ENCODE results near the gene SOD1. TPM values are rescaled to one million over a fixed set of nuclear protein-coding genes. Genes with fewer than 3 reads are reported as not detected.
"Not testable (repeated sequence)": the region's sequence is repeated elsewhere in the genome, so short reads cannot be mapped to it uniquely, and the experiment has no call there.

SOD1 gene
- total RNA-seq (2014; rRNA removed; shearing (Covaris generic)), result 256 and 271 TPM in 2 replicates

DNA sequence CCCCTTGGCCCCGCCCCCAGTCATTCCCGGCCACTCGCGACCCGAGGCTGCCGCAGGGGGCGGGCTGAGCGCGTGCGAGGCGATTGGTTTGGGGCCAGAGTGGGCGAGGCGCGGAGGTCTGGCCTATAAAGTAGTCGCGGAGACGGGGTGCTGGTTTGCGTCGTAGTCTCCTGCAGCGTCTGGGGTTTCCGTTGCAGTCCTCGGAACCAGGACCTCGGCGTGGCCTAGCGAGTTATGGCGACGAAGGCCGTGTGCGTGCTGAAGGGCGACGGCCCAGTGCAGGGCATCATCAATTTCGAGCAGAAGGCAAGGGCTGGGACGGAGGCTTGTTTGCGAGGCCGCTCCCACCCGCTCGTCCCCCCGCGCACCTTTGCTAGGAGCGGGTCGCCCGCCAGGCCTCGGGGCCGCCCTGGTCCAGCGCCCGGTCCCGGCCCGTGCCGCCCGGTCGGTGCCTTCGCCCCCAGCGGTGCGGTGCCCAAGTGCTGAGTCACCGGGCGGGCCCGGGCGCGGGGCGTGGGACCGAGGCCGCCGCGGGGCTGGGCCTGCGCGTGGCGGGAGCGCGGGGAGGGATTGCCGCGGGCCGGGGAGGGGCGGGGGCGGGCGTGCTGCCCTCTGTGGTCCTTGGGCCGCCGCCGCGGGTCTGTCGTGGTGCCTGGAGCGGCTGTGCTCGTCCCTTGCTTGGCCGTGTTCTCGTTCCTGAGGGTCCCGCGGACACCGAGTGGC lies at the start of gene SOD1:
TSS of gene SOD1 (plus strand) at position 158 of the 723 bp plus-strand sequence. CDS start at position 235, 77 bp downstream.
- H3K27ac ChIP-seq, result peak within 1 kb of the TSS; percentile 67
- H3K4me3 ChIP-seq, result peak within 1 kb of the TSS; percentile 95
- no peaks in the 10 kb centered on the region for H3K27me3 ChIP-seq
- peaks cover 19% of the 10 kb centered on the region for H3K36me3 ChIP-seq
- H3K9me3 ChIP-seq (replicated peaks), result no peaks in the 10 kb centered on the region
- H3K4me1 ChIP-seq, result peaks cover 4% of the 10 kb centered on the region; the same call in 1 of the 2 replicates
- DNase-seq, result peak; percentile 94 to 95

DNA sequence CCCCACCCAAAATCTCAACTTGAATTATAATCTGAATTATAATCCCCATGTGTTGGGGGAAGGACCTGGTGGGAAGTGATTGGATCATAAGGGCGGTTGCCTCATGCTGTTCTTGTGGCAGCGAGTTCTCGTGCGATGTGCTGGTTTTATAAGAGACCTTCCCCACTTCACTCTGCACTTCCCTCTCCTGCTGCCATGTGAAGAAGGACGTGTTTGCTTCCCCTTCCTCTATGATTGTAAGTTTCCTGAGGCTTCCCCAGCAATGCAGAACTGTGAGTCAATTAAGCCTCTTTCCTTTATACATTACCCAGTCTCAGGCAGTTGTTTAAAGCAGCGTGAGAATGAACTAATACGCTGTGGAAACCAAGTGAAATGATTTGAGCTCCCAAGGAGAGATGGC lies 48.0 kb upstream of the SOD1 start:
- Histone ChIP-seq H3K9me3 (replicated peaks) (no peaks in the 10 kb centered on the region), H3K27me3 (no peaks in the 10 kb centered on the region), H3K4me1 (no peaks in the 10 kb centered on the region), H3K4me3 (no peak overlapping the region), H3K36me3 (no peaks in the 10 kb centered on the region), H3K27ac (no peak overlapping the region)
- DNase-seq, result no peak

DNA sequence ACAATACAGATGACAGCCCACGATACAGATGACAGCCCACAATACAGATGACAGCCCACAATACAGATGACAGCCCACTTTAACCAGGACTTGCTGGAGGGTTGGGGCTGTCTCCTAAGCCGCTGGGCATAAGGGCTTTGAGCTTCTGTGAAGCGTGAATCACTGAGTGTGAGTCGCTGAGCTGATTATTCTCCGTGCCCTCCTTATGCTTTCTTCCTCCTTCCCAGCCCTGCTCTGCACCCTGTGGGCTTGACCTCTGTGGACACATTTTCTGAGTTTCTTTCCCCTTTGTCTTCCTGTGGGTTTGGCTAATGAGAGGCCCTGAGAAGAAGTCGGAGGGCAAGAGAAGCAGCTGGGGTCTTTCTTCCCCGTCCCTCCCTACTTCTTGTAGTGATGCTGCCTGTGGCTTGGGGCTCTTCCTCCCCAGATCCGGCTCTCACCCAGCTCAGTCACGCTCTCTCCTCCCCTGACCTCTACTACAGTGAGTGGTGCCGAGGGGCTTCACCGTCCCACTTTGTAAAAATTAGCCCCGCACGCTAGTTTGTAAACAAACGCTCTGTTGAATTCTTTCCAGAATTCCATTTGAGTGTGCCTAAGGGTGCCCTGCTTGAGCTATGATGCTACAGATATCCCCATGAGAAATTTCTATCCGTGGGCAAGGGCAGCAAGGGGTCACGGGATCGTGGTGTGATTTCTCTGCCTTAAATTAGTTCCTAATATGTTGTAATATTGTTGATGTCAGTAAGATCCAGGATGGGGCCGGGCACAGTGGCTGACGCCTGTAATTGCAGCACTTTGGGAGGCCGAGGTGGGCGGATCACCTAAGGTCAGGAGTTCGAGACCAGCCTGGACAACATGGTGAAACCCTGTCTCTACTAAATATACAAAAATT lies 46.4 kb upstream of the SOD1 start:
- DNase-seq, result no peak
- Histone ChIP-seq H3K27ac (no peak overlapping the region), H3K27me3 (no peaks in the 10 kb centered on the region; the same call in 1 of the 2 replicates), H3K36me3 (no peaks in the 10 kb centered on the region), H3K9me3 (replicated peaks) (no peaks in the 10 kb centered on the region), H3K4me3 (no peak overlapping the region), H3K4me1 (no peaks in the 10 kb centered on the region)

DNA sequence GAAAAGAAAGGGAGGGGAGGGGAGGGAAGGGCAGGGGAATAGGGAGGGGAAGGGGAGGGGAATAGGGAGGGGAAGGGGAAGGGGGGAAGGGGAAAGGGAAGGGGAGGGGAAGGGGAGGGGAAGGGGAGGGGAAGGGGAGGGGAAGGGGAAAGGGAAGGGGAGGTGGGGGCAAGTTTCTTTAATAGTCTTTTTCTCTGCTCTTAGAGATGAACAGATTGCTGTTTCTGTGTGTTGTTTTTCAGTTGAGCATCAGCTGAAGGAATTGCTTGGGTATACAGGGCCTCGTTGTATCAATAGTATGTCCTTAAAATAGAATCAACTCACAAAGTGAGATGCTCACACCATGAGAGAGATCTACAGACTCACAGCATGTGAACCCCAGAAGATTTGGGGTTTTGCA lies 44.8 kb upstream of the SOD1 start:
- no peaks in the 10 kb centered on the region; the same call in 1 of the 2 replicates for H3K27me3 ChIP-seq

DNA sequence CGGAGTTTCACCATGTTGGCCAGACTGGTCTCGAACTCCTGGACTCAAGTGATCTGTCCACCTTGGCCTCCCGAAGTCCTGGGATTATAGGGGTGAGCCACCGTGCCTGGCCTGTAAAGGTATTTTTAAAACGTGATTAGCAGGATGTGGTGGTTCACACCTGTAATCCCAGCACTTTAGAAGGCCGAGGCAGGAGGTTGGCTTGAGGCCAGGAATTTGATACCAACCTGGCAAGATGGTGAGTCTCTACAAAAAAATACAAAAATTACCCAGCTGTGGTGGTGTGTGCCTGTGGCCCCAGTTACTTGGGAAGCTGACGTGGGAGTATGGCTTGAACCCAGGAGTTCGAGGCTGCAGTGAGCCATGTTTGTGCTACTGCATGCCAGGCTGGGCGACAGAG lies 43.3 kb upstream of the SOD1 start:
- no peak for DNase-seq
- Histone ChIP-seq H3K4me1 (no peaks in the 10 kb centered on the region), H3K9me3 (replicated peaks) (no peaks in the 10 kb centered on the region), H3K36me3 (no peaks in the 10 kb centered on the region), H3K4me3 (no peak overlapping the region), H3K27ac (no peak overlapping the region), H3K27me3 (no peaks in the 10 kb centered on the region; the same call in 1 of the 2 replicates)

More for the DNA sequence above, 44.8 kb upstream of the SOD1 start:
- no peak overlapping the region for H3K27ac ChIP-seq
- no peak for DNase-seq
- no peak overlapping the region for H3K4me3 ChIP-seq
- H3K9me3 ChIP-seq (replicated peaks), result no peaks in the 10 kb centered on the region
- H3K36me3 ChIP-seq, result no peaks in the 10 kb centered on the region
- H3K4me1 ChIP-seq, result no peaks in the 10 kb centered on the region

DNA sequence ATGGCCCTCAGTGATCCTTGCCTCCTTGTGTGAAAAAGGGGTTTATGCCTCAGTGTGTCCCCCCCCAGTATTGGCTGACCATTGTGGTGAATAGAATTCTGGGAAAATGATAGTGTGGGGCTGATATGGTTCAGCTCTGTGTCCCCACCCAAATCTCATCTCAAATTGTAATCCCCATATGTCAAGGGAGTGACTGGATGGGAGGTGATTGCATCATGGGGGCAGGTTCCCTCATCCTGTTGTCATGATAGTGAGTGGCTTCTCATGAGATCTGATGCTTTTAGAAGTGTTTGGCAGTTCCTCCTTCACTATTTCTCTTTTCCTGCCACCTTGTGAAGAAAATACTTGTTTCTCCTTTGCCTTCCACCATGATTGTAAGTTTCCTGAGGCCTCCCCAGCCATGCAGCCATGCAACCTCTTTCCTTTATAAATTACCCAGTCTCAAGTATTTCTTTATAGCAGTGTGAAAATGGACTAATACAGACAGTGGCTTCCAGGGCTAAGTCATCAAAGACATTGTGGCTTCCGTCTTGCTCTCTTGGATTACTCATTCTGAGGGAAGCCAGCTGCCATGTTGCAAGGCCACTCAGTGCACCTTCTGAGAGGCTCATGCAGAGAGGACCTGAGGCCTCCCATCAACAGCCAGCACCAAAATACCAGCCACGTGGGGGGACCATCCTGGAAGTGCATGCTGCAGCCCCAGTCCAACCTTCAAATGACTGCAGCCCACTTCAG lies 40.6 kb upstream of the SOD1 start:
- Histone ChIP-seq H3K27me3 (no peaks in the 10 kb centered on the region; the same call in 1 of the 2 replicates), H3K4me3 (no peak overlapping the region), H3K27ac (no peak overlapping the region), H3K36me3 (no peaks in the 10 kb centered on the region), H3K4me1 (no peaks in the 10 kb centered on the region), H3K9me3 (replicated peaks) (no peaks in the 10 kb centered on the region)
- no peak for DNase-seq

DNA sequence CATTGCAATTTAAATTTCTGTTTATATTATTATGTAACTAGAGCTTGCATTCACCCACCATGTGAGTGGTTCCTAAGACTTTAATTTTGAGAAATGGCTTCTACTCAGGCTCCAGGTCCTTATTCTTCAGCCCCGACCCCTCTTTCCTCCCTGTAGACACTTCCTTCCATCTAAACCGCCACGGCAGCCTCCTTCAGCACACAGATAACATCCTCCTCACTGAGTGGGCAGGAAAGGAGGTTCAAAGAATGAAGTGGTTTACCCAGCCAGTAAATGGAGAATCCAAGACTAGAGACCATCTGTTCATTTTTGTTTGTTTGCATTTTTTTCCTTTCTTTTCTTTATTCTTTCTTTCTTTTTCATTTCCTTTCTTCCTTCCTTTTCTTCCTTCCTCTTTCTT lies 37.1 kb upstream of the SOD1 start:
- Histone ChIP-seq H3K27me3 (no peaks in the 10 kb centered on the region; the same call in 1 of the 2 replicates), H3K4me1 (no peaks in the 10 kb centered on the region), H3K27ac (no peak overlapping the region), H3K9me3 (replicated peaks) (no peaks in the 10 kb centered on the region), H3K4me3 (no peak overlapping the region), H3K36me3 (no peaks in the 10 kb centered on the region)
- DNase-seq, result no peak

DNA sequence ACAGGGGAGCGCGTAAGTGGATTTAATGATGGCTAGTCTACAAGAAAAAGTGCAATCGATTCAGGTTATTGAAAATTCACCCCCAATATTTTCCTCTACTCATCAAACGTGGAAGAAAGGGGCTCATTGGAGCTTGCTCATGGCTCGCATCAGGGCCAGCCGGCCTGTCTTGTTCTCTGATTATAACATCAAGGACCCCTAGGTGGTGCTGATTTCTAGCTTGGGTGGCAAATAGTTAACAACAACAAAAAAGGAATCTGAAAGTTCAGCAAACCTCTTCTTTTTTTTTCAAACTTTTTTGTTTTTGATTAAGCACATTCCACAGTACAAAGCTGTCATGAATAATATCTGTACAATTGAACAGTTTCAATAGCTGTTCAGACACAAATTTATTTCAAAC lies 35.8 kb upstream of the SOD1 start:
- no peak overlapping the region for H3K27ac ChIP-seq
- H3K4me1 ChIP-seq, result no peaks in the 10 kb centered on the region
- no peaks in the 10 kb centered on the region for H3K27me3 ChIP-seq
- no peak overlapping the region for H3K4me3 ChIP-seq
- no peaks in the 10 kb centered on the region for H3K36me3 ChIP-seq
- no peaks in the 10 kb centered on the region for H3K9me3 ChIP-seq (replicated peaks)
- no peak for DNase-seq

DNA sequence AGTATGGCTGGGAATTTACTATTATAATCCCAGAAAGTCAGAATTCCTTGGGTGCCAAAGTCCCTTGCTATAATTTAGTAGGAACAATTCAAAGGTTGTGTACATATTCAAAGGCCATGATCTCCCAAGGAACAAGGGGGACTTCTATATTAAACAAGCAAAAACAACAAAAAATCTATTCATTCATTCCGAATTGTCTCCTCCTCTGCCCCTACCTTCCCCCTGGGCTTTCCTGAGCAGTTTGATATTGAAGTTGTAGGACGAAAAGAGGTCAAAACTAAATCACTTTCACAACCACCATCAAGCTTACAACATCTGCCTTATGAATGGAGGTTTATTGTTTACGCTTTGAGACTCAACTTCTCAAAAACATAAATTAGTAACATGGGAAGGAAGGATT lies 35.3 kb upstream of the SOD1 start:
- no peak overlapping the region for H3K4me3 ChIP-seq
- H3K4me1 ChIP-seq, result no peaks in the 10 kb centered on the region
- no peaks in the 10 kb centered on the region for H3K9me3 ChIP-seq (replicated peaks)
- H3K36me3 ChIP-seq, result no peaks in the 10 kb centered on the region
- H3K27ac ChIP-seq, result no peak overlapping the region
- no peaks in the 10 kb centered on the region for H3K27me3 ChIP-seq
- DNase-seq, result no peak

DNA sequence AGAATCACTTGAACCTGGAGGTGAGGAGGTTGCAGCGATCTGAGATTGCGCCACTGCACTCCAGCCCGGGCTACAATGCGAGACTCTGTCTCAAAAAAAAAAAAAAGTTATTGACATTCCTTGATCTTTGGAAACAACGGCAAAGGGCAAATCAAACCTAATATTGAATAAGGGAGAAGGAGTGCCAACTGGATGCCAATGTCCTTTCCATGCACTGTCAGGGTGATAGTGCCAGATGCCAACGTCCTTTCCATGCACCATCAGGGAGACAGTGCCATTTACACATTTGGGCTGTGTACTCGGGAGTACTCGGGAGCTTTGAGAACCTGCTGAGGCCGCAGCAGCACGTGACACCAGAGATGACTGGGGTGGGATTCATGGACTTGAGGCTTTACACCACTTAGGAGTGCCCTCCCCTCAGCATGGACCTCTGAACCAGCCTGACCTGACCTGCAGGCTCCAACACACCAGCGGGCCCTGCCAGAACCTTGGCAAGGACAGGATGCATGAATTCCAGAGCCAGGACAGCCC lies 34.5 kb upstream of the SOD1 start:
- Histone ChIP-seq H3K4me1 (no peaks in the 10 kb centered on the region; the same call in 1 of the 2 replicates), H3K9me3 (replicated peaks) (no peaks in the 10 kb centered on the region), H3K27me3 (no peaks in the 10 kb centered on the region), H3K36me3 (no peaks in the 10 kb centered on the region), H3K4me3 (no peak overlapping the region), H3K27ac (no peak overlapping the region)
- DNase-seq, result no peak

DNA sequence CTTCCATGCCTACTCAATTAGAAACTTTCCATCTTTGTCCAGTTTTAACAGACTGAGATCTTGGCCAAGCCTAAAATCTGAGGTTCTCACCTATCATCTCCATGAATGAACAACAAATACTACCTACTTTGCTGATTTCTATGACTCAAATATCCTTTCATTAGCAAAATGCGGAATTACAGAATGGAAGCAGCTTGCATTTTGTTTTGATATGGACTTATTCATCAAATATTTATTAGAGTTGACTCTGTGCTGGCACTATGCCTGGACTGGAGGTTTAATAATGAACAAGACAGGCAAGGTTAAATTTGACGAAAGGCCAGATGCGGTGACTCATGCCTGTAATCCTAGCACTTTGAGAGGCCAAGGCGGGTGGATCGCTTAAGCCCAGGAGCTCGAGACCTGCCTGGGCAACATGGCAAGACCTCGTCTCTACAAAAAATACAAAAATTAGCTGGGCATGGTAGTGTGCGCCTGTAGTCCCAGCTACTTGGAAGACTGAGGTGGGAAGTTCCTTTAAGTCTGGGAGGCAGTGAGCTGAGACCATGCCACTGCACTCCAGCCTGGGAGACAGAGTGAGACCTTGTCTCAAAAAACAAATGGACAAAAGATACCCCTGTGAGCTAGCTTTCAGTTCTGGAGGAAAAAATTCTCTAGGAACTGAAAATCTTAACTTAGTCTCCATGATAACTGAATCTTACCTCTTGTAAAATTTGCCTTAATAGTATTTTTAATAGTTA lies 29.4 kb upstream of the SOD1 start:
- Histone ChIP-seq H3K4me1 (peaks cover 4% of the 10 kb centered on the region; the same call in 1 of the 2 replicates), H3K36me3 (no peaks in the 10 kb centered on the region), H3K4me3 (no peak overlapping the region), H3K27ac (no peak overlapping the region), H3K27me3 (no peaks in the 10 kb centered on the region), H3K9me3 (replicated peaks) (0 out of 2 replicates have a peak, but pooled peaks cover 2% of the 10 kb centered on the region)
- DNase-seq, result peak; percentile 54 to 71

DNA sequence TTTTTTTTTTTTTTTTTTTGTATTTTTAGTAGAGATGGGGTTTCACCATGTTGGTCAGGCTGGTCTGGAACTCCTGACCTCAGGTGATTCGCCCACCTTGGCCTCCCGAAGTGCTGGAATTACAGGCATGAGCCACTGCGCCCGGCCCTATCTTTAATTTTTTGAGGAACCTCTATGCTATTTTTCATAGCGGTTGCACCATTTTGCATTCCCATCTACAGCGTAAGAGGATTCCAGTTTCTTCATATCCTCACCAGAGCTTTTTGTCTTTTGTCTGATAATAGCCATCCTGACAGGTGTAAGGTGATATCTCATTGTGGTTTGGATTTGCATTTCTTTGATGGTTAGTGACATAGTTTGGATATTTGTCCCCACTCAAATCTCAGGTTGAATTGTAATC lies 27.6 kb upstream of the SOD1 start:
- not testable (repeated sequence) for H3K27me3 ChIP-seq; H3K36me3 ChIP-seq; H3K27ac ChIP-seq; H3K9me3 ChIP-seq (replicated peaks); H3K4me3 ChIP-seq; H3K4me1 ChIP-seq; DNase-seq

DNA sequence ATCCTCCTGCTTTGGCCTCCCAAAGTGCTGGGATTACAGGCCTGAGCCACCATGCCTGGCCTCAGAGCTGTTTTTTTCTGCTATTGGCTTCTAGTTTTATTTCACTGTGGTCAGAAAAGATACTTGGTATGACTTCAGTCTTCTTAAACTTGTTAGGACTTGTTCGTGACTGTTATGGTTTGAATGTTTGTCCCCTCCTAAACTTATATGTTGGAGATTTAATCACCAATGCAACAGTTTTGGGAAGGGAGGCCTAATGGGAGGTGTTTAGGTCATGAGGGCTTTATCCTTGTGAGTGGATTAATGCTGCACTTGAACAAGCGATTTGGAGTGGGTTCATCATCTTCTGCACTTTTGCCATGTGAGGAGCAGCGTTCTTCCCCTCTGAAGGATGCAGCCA lies 24.5 kb upstream of the SOD1 start:
- no peak for DNase-seq
- H3K4me1 ChIP-seq, result peaks cover 4% of the 10 kb centered on the region; the same call in 1 of the 2 replicates
- no peaks in the 10 kb centered on the region for H3K27me3 ChIP-seq
- H3K4me3 ChIP-seq, result no peak overlapping the region
- no peaks in the 10 kb centered on the region for H3K36me3 ChIP-seq
- no peak overlapping the region for H3K27ac ChIP-seq
- peaks cover 5% of the 10 kb centered on the region; the same call in 1 of the 2 replicates for H3K9me3 ChIP-seq (replicated peaks)

DNA sequence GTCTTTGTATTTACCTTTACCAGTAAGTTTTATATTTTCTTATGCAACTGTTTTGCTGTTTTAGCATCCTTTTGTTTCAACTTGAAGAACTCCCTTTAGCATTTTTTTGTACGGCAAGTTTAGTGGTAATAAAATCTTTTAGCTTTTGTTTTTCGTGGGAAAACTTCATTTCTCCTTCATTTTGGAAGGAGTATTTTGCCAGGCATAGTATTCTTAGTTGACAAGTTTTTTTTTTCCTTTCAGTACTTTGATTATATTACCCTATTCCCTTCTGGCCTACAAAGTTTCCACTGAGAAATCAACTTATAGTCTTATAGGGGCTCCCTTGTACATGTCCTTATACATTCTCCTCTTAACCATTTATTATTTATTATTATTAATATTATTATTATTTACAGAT lies 22.6 kb upstream of the SOD1 start:
- no peak for DNase-seq
- no peaks in the 10 kb centered on the region for H3K27me3 ChIP-seq
- peaks cover 5% of the 10 kb centered on the region; the same call in 1 of the 2 replicates for H3K9me3 ChIP-seq (replicated peaks)
- no peaks in the 10 kb centered on the region for H3K4me1 ChIP-seq
- H3K36me3 ChIP-seq, result no peaks in the 10 kb centered on the region
- H3K4me3 ChIP-seq, result no peak overlapping the region
- no peak overlapping the region for H3K27ac ChIP-seq

Data from SJCRH30 (cell line).